H1 (cell line): ENCODE measurements around the gene P4HA3. TPM values are rescaled to one million over a fixed set of nuclear protein-coding genes. Genes with fewer than 3 reads are reported as not detected.

ENCODE experiments used
- CTCF ChIA-PET: fragments of 300-600 bp; sonication (Branson Sonifier 250); formaldehyde crosslinking; loops from one replicate; lab custom pipeline; 2021; ENCODE audit not compliant: partially characterized antibody; lab: Charles Lee
- POLR2A ChIA-PET: fragments of 300-600 bp; sonication (Branson Sonifier 250); formaldehyde crosslinking; loops from one replicate; lab custom pipeline; 2021; ENCODE audit warnings: inconsistent platforms; ENCODE audit not compliant: partially characterized antibody; lab: Charles Lee
- DNase-seq, 2 experiments: peaks; one replicate each; pipeline versions ENCODE4 v3.0.0 to v3.0.0-alpha.2; 2010 to 2022; ENCODE audit warnings: low spot score in 2 of 2, low read depth in 1 of 2, mixed read lengths in 1 of 2
- FAIRE-seq: peaks from 2 replicates; lab custom pipeline; 2011; peaks lifted over from hg19 to GRCh38; lab: Jason Lieb, UNC
- H2AFZ ChIP-seq: 2 replicates; pipeline ENCODE4 v1.8.1; 2012; ENCODE audit warnings: low read length, inconsistent platforms
- H2AK5ac ChIP-seq: 2 replicates; pipeline ENCODE4 v1.6.1; 2013; ENCODE audit warnings: low read depth, low read length
- H2BK120ac ChIP-seq: replicated peaks from 2 replicates; pipeline ENCODE3; 2013; ENCODE audit warnings: low read depth, low read length, inconsistent platforms
- H2BK12ac ChIP-seq: 2 replicates; pipeline ENCODE4 v1.6.1; 2013; ENCODE audit warnings: low read depth, low read length
- H2BK15ac ChIP-seq: 2 replicates; pipeline ENCODE4 v1.6.1; 2013; ENCODE audit warnings: low read length
- H2BK20ac ChIP-seq: 2 replicates; pipeline ENCODE4 v1.6.1; 2013; ENCODE audit warnings: low read length
- H2BK5ac ChIP-seq: 2 replicates; pipeline ENCODE4 v1.6.1; 2013; ENCODE audit warnings: low read depth, low read length
- H3K14ac ChIP-seq: 2 replicates; pipeline ENCODE4 v1.6.1; 2013; ENCODE audit warnings: inconsistent platforms; ENCODE audit not compliant: insufficient read length
- H3K18ac ChIP-seq: 2 replicates; pipeline ENCODE4 v1.6.1; 2013; ENCODE audit warnings: low read length; ENCODE audit errors: extremely low read depth
- H3K23ac ChIP-seq: 2 replicates; pipeline ENCODE4 v1.6.1; 2013; ENCODE audit warnings: inconsistent platforms; ENCODE audit not compliant: insufficient read length
- H3K23me2 ChIP-seq: 2 replicates; pipeline ENCODE4 v1.6.1; 2013; ENCODE audit warnings: low read depth, low read length
- H3K27ac ChIP-seq: 2 replicates; pipeline ENCODE4 v1.6.1; 2011; ENCODE audit warnings: low read depth, low read length, inconsistent platforms
- H3K27me3 ChIP-seq, 4 experiments: replicated peaks in 1 of 4; 1 replicate in 1 of 4; 2 replicates in 3 of 4; pipeline versions ENCODE4 v1.6.1 to v1.8.1; 2011 to 2013; ENCODE audit warnings: low read length in 3 of 4, mild to moderate bottlenecking in 3 of 4, inconsistent platforms in 2 of 4, mixed read lengths in 2 of 4, moderate library complexity in 1 of 4; ENCODE audit not compliant: control insufficient read depth in 3 of 4, insufficient read depth in 3 of 4; ENCODE audit errors: extremely low read depth in 1 of 4
- H3K36me3 ChIP-seq, 4 experiments: 2 replicates each; pipeline versions ENCODE4 v1.6.1 to v1.8.1; 2011 to 2013; ENCODE audit warnings: mild to moderate bottlenecking in 4 of 4, low read length in 3 of 4, moderate library complexity in 2 of 4, control low read depth in 1 of 4, inconsistent platforms in 1 of 4; ENCODE audit not compliant: insufficient read depth in 4 of 4, control insufficient read depth in 2 of 4
- H3K4ac ChIP-seq: replicated peaks from 2 replicates; pipeline ENCODE3; 2013; ENCODE audit warnings: low read length, low read depth, mixed read lengths, inconsistent platforms; ENCODE audit not compliant: insufficient read length
- H3K4me1 ChIP-seq, 4 experiments: replicated peaks in 1 of 4; 1 replicate in 1 of 4; 2 replicates in 3 of 4; pipeline versions ENCODE4 v1.6.1 to v1.8.1; 2011 to 2013; ENCODE audit warnings: low read length in 3 of 4, inconsistent platforms in 2 of 4, mixed read lengths in 1 of 4; ENCODE audit not compliant: insufficient read depth in 4 of 4, control insufficient read depth in 3 of 4
- H3K4me2 ChIP-seq, 2 experiments: 2 replicates each; pipeline versions ENCODE4 v1.6.1 to v1.8.1; 2011 to 2013; ENCODE audit warnings: low read depth in 2 of 2, low read length in 2 of 2, control low read depth in 1 of 2, inconsistent platforms in 1 of 2, mild to moderate bottlenecking in 1 of 2; ENCODE audit not compliant: insufficient read depth in 1 of 2
- H3K4me3 ChIP-seq, 4 experiments: fragments of 200-600, 300-600 bp in 1 of 4; sonication (generic), shearing (Covaris generic), sonication (Bioruptor Twin) in 1 of 4; 2 replicates each; pipeline versions ENCODE4 v1.5.1 to v1.8.1; 2011 to 2016; ENCODE audit warnings: low read length in 4 of 4, low read depth in 3 of 4, control low read depth in 2 of 4, inconsistent platforms in 2 of 4, mild to moderate bottlenecking in 2 of 4, mixed read lengths in 1 of 4, moderate library complexity in 1 of 4; ENCODE audit not compliant: insufficient read depth in 2 of 4; ENCODE audit errors: extremely low read depth in 1 of 4
- H3K56ac ChIP-seq: replicated peaks from 2 replicates; pipeline ENCODE3; 2013; ENCODE audit warnings: low read depth, mild to moderate bottlenecking, mixed read lengths, low read length, inconsistent platforms; ENCODE audit not compliant: insufficient read length
- H3K79me1 ChIP-seq: 2 replicates; pipeline ENCODE4 v1.6.1; 2013; ENCODE audit warnings: low read depth, low read length, control low read depth
- H3K79me2 ChIP-seq, 2 experiments: 2 replicates each; pipeline versions ENCODE4 v1.6.1 to v1.8.1; 2012 to 2013; ENCODE audit warnings: low read length in 2 of 2, mild to moderate bottlenecking in 2 of 2, inconsistent platforms in 1 of 2; ENCODE audit not compliant: insufficient read depth in 2 of 2, control insufficient read depth in 1 of 2
- H3K9ac ChIP-seq, 4 experiments: replicated peaks in 1 of 4; 1 replicate in 1 of 4; 2 replicates in 3 of 4; pipeline versions ENCODE4 v1.6.1 to v1.8.1; 2011 to 2013; ENCODE audit warnings: low read depth in 3 of 4, low read length in 3 of 4, control low read depth in 2 of 4, mild to moderate bottlenecking in 2 of 4, moderate library complexity in 2 of 4, inconsistent platforms in 1 of 4; ENCODE audit errors: extremely low read depth in 1 of 4
- H3K9me3 ChIP-seq, 2 experiments: 2 replicates each; pipeline versions ENCODE4 v1.6.1 to v1.8.1; 2012 to 2013; ENCODE audit warnings: mild to moderate bottlenecking in 2 of 2, moderate library complexity in 2 of 2, control low read depth in 1 of 2, inconsistent platforms in 1 of 2, low read depth in 1 of 2, low read length in 1 of 2, mixed read lengths in 1 of 2; ENCODE audit not compliant: insufficient read depth in 2 of 2
- H4K20me1 ChIP-seq, 2 experiments: replicated peaks in 1 of 2; 2 replicates each; pipeline versions ENCODE3 to v1.8.1; 2011 to 2013; ENCODE audit warnings: inconsistent platforms in 2 of 2, low read length in 2 of 2, mild to moderate bottlenecking in 1 of 2; ENCODE audit not compliant: insufficient read depth in 2 of 2, control insufficient read depth in 1 of 2
- H4K5ac ChIP-seq: 2 replicates; pipeline ENCODE4 v1.6.1; 2013; ENCODE audit warnings: low read length, low read depth, mixed read lengths, inconsistent platforms; ENCODE audit not compliant: insufficient read length
- H4K8ac ChIP-seq: 2 replicates; pipeline ENCODE4 v1.8.0; 2013; ENCODE audit warnings: mild to moderate bottlenecking, moderate library complexity, low read length, inconsistent platforms; ENCODE audit not compliant: insufficient read depth; ENCODE audit errors: extremely low read depth
- H4K91ac ChIP-seq: replicated peaks from 2 replicates; pipeline ENCODE3; 2013; ENCODE audit warnings: low read length, mixed read lengths, inconsistent platforms; ENCODE audit not compliant: insufficient read length
- GTF2F1 ChIP-seq: IDR thresholded peaks from 2 replicates; pipeline ENCODE4 v1.6.1; 2012; ENCODE audit warnings: low read depth, low read length, improper control_type of control experiment, borderline replicate concordance
- KDM1A ChIP-seq: fragments of 200-600, 300-600 bp; sonication (generic); IDR thresholded peaks from 2 replicates; pipeline ENCODE4 v1.7.1; 2016; ENCODE audit warnings: mild to moderate bottlenecking, low read length, borderline replicate concordance
- RBBP5 ChIP-seq: IDR thresholded peaks from 2 replicates; pipeline ENCODE4 v1.7.1; 2012; ENCODE audit warnings: low read depth, mild to moderate bottlenecking, inconsistent platforms, low read length, moderate library complexity, borderline replicate concordance
- WGBS, 2 experiments: shearing (Covaris generic) in 1 of 2; methylation state at CpG; one replicate each; pipeline versions ENCODE4 v1.1.6 to v1.1.7; 2013 to 2015; ENCODE audit warnings: low lambda C conversion rate in 2 of 2, mixed read lengths in 2 of 2, inconsistent platforms in 1 of 2, low coverage in 1 of 2, missing lambda C conversion rate in 1 of 2; ENCODE audit not compliant: insufficient replicate concordance in 2 of 2, insufficient coverage in 1 of 2, insufficient read length in 1 of 2; ENCODE audit errors: extremely low coverage in 1 of 2, missing lambda C conversion rate in 1 of 2; 5-methylcytosine and 5-hydroxymethylcytosine counted together
- polyA plus RNA-seq, 7 experiments: library from polyadenylated mRNA; depleted of rRNA in 3 of 7; stranded (reverse) in 5 of 7; unstranded in 2 of 7; fragments of >200 nt in 5 of 7; fragments of 200-250 nt in 2 of 7; gene quantifications; 1 replicate in 5 of 7; 2 replicates in 1 of 7; 4 replicates in 1 of 7; pipeline versions ENCODE4 v1.2.1 to v1.2.3, GENCODE V29; 2011 to 2013; ENCODE audit warnings: missing spikeins in 2 of 7, mixed read lengths in 2 of 7
- total RNA-seq: library from RNA; stranded (reverse); fragmentation: NEBNext Ultra II Directional; extraction: Animal tissue kit (Norgen Biotek cat#: 25700); gene quantifications from 2 replicates; pipeline ENCODE4 v1.2.1, GENCODE V29; 2021

The P4HA3 gene
- total and polyA plus RNA-seq, 2 of the 8 experiments (the other 6 are each of a cell fraction or from before 2014, with no cell fraction given), result 0.06 TPM; not detected in 1

DNA sequence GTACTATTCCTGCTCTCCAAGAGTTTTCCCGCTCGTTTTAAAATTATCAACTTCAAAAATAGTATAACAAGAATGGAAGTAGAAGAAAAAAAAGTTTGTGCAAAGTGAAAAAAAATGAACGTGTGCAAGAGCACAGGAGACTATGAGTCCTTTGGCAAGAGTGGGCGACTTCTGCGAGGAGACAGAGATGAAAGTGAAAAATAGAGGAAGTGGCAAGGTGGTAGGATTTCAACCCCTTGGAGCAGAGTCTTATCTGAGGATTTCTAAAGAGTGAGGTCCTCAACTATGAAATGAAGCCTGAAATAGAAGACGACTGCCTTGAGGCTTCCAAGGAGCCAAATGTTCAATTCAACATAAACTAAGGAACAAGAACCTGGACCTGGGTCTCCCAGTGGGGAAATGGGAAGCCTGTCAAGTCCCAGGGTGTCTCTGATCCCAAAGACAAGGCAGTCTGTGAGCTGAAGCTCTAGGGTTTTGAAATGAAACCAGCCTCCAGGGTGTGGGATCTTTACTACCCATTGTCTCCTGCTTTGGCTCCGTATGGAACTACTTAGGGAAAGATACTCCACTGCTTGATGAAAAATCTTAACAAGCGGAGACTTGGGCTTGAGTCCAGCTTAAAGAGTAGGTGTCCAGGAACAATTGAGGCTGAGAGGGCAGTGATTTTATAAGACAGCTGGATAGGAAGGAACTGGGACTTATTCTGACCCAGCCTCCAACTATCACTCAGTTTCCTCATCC, 4.8 kb downstream of the P4HA3 start:
- Histone ChIP-seq H4K8ac (no peak overlapping the region), H3K27ac (no peak overlapping the region), H2BK20ac (no peak overlapping the region), H3K14ac (no peak overlapping the region), H3K56ac (no peak overlapping the region), H2AFZ (no peak overlapping the region), H4K91ac (no peak overlapping the region), H2BK5ac (no peak overlapping the region), H2AK5ac (no peak overlapping the region), H2BK120ac (no peak overlapping the region), H3K4me1 (peaks cover 0 to 5% (median 2%) of the 10 kb centered on the region in 4 experiments; a peak in 3 of 7 replicates), H3K4ac (no peak overlapping the region), H2BK12ac (no peak overlapping the region), H3K23me2 (peaks cover 4% of the 10 kb centered on the region), H3K4me3 (no peak overlapping the region)
- ChIA-PET POLR2A (no interaction called here), CTCF (interaction anchor here (1.2 kb wide), 1 partner anchor 51 kb away, joined by 4 read pairs; no protein-coding TSS in a partner anchor)
- FAIRE-seq, result no peak
- 88% methylated on average over 8 of the region's 8 CpGs; no CpG with 5 or more reads in 1 of the 2 experiments for WGBS, 2 experiments
- DNase-seq, result no peak
- TF ChIP-seq RBBP5 (no peak), KDM1A (no peak), GTF2F1 (no peak)
- TF ChIP-seq, all 59 proteins: peak for 0
- no peak overlapping the region for H4K5ac ChIP-seq
- H3K23ac ChIP-seq, result no peak overlapping the region
- no peak overlapping the region for H3K18ac ChIP-seq
- no peaks in the 10 kb centered on the region for H3K79me2 ChIP-seq
- no peaks in the 10 kb centered on the region for H3K79me1 ChIP-seq
- no peaks in the 10 kb centered on the region for H3K36me3 ChIP-seq
- H2BK15ac ChIP-seq, result no peak overlapping the region
- H3K9ac ChIP-seq, result no peak overlapping the region
- H3K4me2 ChIP-seq, result no peak overlapping the region
- no peaks in the 10 kb centered on the region for H3K9me3 ChIP-seq
- H4K20me1 ChIP-seq, result peaks cover 0 to 6% of the 10 kb centered on the region in 2 experiments
- H3K27me3 ChIP-seq, result peaks cover 6 to 15% (median 10%) of the 10 kb centered on the region in 4 experiments
